ENCODE results near the gene ARHGAP10. TPM values are rescaled to one million over a fixed set of nuclear protein-coding genes. Genes with fewer than 3 reads are reported as not detected.

ARHGAP10 gene
- total and polyA plus RNA-seq, 10 of the 15 experiments (the other 5 are each of a cell fraction or from before 2014, with no cell fraction given) = 1.3 to 25.8 (median 17.2) TPM

GRCh38 chr4:147840838-147841738 is 109.2 kb downstream of the ARHGAP10 start (continued):
- no peak for TF ChIP-seq ESRRA (IDR thresholded peaks at IDR 0.05; ENCODE audit: low read length)
- TF ChIP-seq DPF2 (IDR thresholded peaks at IDR 0.05) = no peak

- Histone ChIP-seq H3K9ac (ENCODE audit: control insufficient read depth, insufficient read depth, low read length) (no peak overlapping the region), H3K4me3 (no peak overlapping the region), H3K27me3 (replicated peaks in 1 of 2; ENCODE audit: control insufficient read depth in 2 of 2, insufficient read depth in 2 of 2, low read length in 1 of 2) (no peaks in the 10 kb centered on the region), H3K4me1 (ENCODE audit: control insufficient read depth, insufficient read depth, low read length) (peaks cover 28% of the 10 kb centered on the region), H2AFZ (ENCODE audit: control insufficient read depth, low read depth, low read length) (no peak overlapping the region), H3K79me2 (ENCODE audit: control insufficient read depth, insufficient read depth, low read length) (peaks cover 18% of the 10 kb centered on the region), H4K20me1 (ENCODE audit: control insufficient read depth, insufficient read depth) (no peaks in the 10 kb centered on the region), H3K27ac (ENCODE audit: control insufficient read depth, insufficient read depth) (no peak overlapping the region), H3K4me2 (ENCODE audit: control insufficient read depth, insufficient read depth) (no peak overlapping the region), H3K9me3 (replicated peaks; ENCODE audit: control insufficient read depth, insufficient read depth, low read length) (no peaks in the 10 kb centered on the region), H3K36me3 (ENCODE audit: control insufficient read depth in 2 of 2, insufficient read depth in 2 of 2, low read length in 1 of 2) (peaks cover 0 to 4% of the 10 kb centered on the region in 2 experiments; a peak in 2 of 4 replicates)
- no TSS peak for BruUV-seq (replicated peaks)
- ATAC-seq (no peak), FAIRE-seq (no peak), DNase-seq (ENCODE audit: low read depth, low spot score) (no peak)
- intact Hi-C loops (cut with micrococcal nuclease; ENCODE audit: unreplicated experiment) = no loop called here
- ChIA-PET RAD21 (ENCODE audit: unreplicated experiment) (interaction anchor here (1.1 to 13.3 kb wide), 5 partner anchors 24 to 108 kb away, joined by 3 to 100 read pairs (median 4); no protein-coding TSS in a partner anchor), POLR2A (interaction anchor here (1.0 to 1.4 kb wide), 3 partner anchors 15 to 48 kb away, joined by 3 read pairs; no protein-coding TSS in a partner anchor), SMC1A (ENCODE audit: uncharacterized antibody, unreplicated experiment) (interaction anchor here (1.2 to 8.0 kb wide), 7 partner anchors 22 to 137 kb away, joined by 3 to 87 read pairs (median 6); no protein-coding TSS in a partner anchor), CTCF (interaction anchor here (0.8 to 14.5 kb wide), 9 partner anchors 9 to 135 kb away, joined by 3 to 197 read pairs (median 4); no protein-coding TSS in a partner anchor)
- 93% methylated on average over 6 of the region's 6 CpGs for WGBS (ENCODE audit: insufficient coverage, insufficient replicate concordance, low lambda C conversion rate, missing lambda C conversion rate)
- in situ Hi-C loops (cut with MboI) = no loop called here
- TF ChIP-seq ZNF274 (IDR thresholded peaks at IDR 0.05; ENCODE audit: insufficient read depth, insufficient read length) = no peak
- no peak for TF ChIP-seq E2F4 (IDR thresholded peaks at IDR 0.05; ENCODE audit: low read depth, low read length)
Observed at GRCh38 chr4:147842573-147842972, 110.7 kb downstream of the ARHGAP10 start.

All from GM12878 (cell line).